Activated gamma-delta T cell treated with anti-CD3 and anti-CD28 coated beads, Interleukin-2, amount 50 U/mL, for 16 hours (primary cell): ENCODE results near the gene IMMP1L.
"Not testable (repeated sequence)": the region's sequence is repeated elsewhere in the genome, so short reads cannot be mapped to it uniquely, and the experiment has no call there.

Experiments
- DNase-seq: peaks from one replicate; pipeline ENCODE4 v3.0.0-alpha.2; 2020; ENCODE audit warnings: low read depth

The IMMP1L gene, protein sequence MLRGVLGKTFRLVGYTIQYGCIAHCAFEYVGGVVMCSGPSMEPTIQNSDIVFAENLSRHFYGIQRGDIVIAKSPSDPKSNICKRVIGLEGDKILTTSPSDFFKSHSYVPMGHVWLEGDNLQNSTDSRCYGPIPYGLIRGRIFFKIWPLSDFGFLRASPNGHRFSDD

DNA sequence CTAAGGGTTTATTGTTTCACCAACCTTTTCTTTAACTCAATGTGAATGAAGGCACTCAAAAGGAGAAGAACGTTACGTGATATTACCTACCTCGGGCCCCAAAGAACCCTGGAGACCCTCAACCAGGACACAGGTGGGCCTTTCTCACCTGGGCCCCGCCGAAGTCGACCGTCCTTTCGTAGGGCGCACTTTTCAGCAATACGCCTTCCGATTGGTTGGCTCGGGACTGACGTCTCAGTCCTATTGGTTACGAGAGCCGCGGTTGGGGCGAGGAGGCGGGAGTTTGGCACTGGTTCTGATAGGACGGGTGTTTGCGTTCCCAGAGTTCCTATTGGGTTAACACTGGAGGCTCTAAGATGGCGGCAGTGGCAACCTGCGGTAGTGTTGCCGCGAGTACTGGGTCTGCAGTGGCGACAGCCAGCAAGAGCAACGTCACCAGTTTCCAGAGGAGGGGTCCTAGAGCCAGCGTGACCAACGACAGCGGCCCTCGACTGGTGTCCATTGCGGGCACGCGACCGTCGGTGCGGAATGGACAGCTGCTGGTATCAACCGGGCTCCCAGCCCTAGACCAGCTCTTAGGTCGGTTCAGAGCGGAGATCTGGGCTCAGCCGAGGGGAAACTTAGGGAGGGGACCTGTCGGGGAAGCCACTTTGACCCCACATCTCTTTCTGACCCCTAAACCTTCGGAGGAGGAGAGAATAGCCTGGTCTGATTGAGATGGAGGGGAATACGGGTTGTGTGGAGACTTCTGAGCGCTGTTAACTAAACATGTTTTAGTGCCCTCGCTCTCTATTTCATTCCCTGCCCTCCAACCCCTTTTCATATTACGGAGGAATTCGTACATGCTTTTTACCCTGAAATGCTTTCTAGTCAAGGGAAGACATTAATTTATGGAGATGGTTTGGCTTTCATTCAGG lies at the start of gene IMMP1L, which contains the start of gene ELP4:
IMMP1L (minus strand) TSS at position 194 of the 917 bp plus-strand sequence. CDS start 46,346 bp downstream, outside the sequence.
ELP4 (plus strand) TSS at position 339 of the 917 bp plus-strand sequence; CDS start at position 357, 18 bp downstream.
- peak; percentile 93 for DNase-seq

DNA sequence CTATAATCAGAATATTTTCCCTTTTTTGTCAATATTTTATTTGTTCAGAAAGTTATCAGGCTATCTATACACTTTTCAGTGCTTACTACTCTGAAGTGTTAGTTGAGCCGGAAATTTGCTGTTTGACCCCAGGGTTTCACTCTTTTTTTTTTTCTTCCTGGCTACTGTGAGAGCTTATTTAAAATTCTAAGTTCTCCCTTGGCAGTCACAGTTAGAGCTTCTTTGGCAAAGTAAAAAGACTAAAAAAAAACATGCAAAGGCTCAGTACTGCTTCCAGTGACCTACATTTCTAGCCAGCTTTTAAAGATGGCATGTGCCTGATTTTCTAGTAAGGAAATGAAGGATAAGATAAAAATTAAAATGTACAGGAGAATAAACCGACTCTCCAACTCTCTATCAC lies 48.6 kb upstream of the IMMP1L start:
- no peak for DNase-seq

DNA sequence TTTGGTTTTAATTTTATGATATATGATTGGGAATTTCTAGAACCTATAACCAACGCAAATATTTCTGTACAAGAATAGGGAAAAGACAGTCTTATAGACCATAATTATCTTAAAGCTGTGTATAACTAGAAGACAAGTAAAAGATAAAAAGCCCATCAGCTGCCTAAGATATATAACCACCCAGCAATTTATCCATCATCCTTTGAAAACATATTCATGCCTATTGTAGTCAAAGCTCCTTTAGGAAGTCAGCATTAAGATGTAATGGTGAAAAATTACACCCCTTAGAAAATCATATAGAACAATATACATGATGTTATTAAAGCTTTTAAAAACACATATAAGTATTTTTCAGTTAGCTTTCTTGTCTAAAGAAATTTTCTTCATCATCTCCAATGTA lies 46.5 kb upstream of the IMMP1L start:
- DNase-seq, result no peak

DNA sequence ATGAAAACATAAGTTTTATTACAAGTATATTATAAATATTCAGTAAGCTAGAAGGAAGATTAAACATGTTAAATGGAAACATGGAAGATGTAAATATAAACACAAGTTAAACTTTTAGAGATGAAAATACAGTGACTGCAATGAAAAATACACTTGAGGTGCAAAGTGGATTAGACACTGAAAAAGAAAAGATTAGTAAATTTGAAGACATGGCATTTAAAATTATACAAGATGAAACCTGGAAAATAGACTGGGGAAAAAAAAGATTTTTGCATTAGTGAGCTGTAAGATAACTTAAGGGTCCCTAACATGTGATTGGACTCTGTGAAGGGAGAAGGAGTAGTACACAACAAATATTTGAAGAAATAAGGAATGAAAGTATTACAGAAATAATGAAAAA lies 33.4 kb upstream of the IMMP1L start:
- DNase-seq, result no peak

DNA sequence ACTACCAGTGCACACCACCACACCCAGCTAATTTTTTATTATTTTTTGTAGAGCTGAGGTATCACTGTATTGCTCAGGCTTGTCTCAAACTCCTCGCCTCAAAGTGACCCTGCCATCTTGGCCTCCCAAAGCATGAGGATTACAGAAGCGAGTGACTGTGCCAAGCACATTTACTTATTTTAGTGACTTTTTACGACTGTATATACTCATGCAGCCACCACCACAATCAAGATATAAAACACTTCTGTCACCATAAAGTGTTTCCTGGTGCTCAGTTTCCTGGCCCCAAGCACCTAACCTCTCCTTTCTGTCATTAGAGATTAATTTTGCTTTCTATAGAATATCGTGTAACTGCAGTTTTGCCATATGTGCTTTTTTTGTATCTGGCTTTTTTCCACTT lies 26.1 kb upstream of the IMMP1L start:
- DNase-seq, result no peak

DNA sequence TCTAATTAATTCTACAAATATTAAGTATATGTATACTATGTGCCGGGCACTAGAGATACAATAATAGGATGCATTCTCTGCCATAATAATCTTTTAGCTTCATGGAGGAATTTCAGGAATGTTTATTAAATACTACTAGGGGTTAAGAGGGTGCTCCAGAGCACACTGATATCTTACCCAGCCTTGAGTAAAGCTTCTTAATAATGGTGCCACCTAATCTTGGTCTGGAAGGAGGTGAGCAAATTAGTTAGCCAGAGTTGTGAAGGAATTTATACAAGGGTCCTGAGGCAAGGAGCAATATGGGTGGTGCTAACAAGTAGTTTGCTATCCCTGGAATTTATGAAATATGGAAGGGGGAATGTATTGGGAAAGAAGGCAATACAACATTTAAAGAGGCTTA lies 21.9 kb upstream of the IMMP1L start:
- no peak for DNase-seq

DNA sequence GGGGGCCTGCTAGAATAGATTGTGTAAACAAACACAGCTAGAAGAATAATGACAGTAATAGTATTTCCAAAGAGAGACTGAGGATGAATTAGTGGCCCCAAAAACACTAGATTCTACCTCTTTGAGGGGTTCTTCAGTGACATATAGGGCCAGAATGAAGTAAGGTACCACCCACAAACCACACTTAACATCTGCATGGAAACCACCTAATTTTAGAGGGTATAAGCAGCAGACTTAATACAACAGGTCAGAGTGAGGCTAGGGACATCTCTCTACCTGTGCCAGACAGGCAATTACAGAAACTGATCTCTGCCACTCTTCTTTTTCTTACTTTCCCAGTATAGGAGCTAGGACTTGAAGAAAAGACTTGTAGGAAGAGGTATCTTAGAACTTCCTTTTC lies 20.3 kb upstream of the IMMP1L start:
- no peak for DNase-seq

DNA sequence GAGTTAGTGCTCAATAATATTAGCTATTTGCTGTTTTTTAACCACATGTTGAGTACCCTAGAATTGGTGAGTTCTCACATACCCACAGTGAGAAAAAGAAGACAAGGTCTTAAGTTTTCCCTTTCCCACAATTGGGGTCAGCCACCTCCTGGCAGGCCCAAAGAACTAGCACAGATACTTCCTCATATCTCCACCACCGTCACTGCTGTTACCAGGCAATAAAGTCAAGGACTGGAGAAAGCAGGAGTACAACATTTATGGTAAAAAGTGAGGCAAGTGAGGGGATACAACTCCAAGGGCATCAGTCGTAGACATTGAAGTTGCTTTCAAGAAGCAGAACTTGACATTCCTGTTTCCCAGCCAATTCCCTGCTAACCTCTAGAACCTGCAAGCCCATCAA lies 19.8 kb upstream of the IMMP1L start:
- DNase-seq, result no peak

DNA sequence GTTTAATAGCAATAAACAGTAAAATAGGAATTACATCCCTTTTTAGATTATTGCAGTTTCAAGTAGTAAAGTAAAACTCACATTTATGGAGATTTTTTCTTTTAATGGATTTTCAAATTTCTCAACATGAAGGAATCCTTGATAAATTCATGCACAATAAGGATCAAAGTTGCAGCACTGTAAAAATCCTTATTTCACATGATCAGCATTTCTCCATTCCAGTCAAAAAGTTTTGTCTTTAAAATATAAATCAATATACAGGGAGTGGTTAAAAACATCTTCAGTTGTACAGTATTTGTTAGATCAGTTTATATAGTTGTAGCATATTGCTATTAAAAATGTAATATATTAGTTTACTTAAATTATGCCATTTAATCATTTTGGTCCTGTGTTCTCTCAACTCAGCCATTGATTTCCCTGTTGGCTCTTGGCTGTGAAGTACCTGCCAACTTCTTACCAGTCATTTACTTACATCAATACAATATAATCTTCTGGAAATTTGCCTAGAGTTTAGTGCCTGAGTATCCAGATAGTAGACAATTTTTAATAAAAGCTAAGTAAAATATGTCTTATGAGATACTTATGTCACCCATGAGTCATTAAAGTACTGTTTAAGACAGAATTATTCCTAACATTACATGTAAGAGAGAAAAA lies 12.2 kb upstream of the IMMP1L start:
- no peak for DNase-seq

DNA sequence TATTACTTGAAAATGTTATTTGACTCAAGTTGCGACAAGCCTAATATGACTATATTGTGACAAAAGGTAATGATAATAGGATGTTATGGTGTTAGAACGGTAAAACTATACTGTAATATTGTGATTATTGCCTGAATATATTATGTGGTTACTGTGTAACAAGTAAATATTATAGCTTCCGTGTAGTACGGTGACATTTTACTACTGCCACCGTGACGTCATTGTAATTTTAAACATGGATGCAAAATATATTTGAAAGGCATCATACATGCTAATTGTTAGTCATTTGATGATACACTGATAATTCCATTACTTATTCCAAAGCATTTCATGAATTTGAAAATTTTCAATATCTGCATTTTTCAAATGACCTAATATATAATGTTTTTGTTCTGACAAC lies 2.7 kb upstream of the IMMP1L start:
- no peak for DNase-seq

DNA sequence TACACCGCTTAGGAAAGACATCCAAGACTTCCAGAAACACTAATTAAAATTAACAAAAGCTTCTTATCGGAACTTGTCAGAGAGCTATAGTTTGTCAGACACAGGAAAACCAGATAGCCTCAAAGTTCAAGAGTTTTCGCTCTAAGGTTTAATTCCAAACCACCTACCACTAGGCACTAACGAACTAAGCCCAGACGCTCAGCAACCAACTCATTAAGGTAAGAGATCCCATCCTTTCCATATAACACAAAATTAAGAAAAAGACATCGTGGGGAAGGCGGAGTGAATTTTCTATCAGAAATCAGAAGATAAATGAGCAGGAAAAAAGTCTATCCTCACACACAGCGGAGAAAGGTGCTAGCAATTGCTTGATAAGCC lies 382 bp downstream of the IMMP1L start:
- DNase-seq, result no peak

DNA sequence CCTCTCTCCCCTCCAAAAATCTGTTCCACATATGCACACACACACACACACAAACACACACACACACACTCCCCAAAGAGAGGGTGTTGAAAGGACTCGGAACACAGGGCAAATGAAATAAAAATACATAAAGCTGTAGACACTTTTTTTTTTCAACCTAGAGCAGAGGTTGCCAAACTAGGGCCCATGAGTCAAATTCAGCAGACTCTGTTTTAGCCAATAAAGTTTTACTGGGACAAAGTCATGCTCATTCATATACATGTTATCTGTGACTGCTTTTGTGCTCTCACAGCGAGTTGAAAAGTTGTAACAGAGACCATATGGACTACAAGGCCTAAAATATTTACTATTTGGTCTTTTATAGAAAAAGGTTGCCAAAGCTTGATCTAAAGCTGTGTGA lies 8.9 kb downstream of the IMMP1L start:
- no peak for DNase-seq

DNA sequence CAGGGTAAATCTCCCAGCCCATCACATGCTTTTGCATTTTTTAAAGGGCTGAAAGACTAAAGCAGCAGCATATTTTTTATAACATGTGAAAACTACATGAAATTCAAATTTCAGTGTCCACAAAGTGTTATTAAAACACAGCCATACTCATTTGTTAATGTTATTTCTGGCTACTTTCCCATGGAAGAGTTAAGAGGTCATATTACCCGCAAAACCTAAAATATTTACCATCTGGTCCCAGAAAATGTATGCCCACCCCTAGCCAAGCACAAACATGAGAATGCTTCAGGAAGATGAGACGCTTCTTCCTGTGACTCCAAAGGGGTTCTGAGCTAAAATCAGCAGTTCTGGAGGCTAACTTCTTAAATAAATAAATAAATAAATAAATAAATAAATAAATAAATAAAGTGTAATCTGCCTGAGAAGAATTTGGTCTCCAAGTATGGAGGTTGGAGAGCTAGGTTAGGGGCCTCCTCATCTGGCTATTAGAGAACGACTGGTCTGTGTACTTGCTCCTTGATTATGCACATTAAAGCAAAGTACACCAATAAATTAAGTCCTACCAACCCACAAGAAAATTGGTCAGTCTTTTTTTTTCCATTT lies 9.7 kb downstream of the IMMP1L start:
- DNase-seq, result no peak

DNA sequence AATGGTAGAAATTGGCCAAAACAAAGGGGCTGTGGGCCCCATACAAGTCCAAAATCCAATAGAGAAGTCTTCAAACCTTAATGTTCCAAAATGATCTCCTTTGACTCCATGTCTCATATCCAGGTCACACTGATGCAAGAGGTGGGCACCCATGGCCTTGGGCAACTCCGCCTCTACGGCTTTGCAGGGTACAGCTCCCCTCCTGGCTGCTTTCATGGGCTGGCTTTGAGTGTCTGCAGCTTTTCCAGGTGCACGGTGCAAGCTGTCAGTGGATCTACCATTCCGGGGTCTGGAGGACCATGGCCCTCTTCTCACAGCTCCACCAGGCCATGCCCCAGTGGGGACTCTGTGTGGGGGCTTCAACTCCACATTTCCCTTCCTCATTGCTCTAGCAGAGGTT lies 15.7 kb downstream of the IMMP1L start:
- not testable (repeated sequence) for DNase-seq

DNA sequence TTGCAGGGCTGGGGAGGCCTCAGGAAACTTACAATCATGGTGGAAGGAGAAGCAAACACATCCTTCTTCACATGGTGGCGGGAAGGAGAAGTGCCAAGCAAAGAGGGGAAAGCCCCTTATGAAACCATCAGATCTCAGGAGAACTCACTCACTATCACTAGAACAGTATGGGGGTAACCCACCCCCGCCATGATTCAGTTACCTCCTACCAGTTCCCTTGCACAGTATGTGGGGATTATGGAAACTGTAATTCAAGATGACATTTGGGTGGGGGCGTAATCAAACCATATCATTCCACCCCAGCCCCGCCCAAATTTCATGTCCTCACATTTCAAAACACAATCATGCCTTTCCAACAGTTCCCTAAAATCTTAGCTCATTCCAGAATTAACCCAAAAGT lies 16.2 kb downstream of the IMMP1L start:
- DNase-seq, result no peak

DNA sequence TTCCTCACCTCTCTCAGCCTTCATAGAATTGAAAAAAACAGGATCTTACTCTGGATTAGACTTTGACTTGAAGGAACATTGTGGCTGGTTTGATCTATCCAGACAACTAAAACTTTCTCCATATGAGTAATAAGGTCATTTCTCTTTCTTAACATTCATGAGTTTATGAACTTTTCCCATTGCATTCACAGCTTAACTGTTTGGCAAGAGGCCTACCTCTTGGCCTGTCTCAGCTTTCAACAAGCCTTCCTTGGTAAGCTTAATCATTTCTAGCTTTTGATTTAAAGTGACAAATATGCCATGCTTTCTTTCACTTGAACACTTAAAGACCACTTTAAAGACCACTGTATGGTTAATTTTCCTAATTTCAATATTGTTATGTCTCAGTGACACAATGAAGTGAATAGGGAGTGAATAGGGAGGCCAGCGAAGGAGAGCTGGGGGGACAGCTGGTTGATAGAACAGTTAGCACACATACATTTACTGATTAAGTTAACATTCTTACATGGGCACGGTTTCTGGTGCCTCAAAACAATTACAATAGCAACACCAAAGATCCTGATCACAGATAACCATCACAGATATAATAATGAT lies 17.0 kb downstream of the IMMP1L start:
- DNase-seq, result no peak

DNA sequence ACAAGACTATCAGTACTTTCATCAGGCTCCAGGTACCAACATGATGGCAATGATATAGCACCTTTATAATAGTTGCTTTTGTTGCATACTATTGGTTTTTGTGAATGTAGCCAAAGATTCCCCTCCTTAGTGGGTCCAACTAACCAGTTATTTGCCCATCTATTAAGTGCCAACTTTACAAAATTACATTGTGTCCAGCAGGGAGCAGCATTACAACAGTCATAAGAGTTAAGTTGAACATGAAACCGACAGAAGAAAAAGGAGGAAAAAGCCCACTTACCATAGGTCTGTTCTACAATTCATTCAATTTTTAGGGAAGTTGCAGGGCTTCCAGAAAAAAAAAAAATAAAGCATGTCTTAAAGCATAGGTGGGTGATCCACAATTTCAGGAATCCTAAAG lies 21.6 kb downstream of the IMMP1L start:
- no peak for DNase-seq

DNA sequence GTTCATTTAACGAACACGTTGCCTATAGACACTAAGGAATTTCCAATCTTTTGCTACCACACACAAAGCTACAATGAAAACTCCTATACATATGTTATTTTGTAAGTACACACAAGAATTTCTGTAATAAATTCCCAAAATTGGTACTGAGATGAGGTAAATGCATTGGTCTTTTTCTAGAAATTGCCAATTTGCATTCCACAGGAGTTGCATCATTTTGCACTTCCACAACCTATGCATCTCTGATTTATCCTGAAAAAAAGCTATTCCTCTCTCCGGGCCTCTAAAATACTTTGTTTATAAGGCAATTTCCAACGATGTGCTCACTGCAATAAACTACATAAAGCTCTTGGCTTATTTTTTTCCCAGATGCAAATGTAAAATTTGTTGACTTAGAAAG lies 24.9 kb downstream of the IMMP1L start:
- DNase-seq, result no peak

DNA sequence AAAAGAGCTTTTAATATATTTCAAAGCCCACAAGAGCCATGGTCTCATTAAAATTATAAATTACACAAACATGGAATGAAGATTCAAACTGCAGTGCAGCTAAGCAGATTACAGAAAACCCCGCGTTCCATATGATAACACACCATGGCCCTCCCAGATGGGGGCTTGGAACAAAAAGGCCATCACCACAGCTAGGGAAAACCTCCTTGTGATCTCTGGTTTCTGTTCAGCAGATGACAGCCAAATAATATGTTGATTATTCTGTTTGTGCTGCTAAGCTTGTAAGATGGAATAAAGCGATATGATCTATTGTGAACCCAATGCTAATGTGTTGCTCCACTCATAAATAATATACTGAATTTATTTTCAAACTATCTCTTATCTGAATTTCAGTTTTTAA lies 28.5 kb downstream of the IMMP1L start:
- no peak for DNase-seq

DNA sequence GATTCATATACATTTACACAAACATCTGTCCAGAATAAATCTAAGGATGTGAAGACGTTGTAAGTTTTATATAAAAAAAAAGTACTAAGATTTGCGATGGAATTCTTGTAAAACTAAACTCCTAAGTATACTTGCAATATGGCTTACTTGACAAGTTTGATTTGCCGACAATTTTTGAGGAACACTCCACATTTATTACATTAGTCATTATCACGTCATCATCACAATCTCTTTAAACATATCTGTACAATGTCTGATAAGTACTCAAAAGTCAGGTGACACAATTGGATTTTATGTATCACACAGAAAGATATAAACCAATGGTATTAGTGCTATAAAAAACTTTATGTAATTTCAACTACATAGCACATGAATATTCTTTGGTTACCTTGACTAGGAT lies 30.4 kb downstream of the IMMP1L start:
- no peak for DNase-seq

DNA sequence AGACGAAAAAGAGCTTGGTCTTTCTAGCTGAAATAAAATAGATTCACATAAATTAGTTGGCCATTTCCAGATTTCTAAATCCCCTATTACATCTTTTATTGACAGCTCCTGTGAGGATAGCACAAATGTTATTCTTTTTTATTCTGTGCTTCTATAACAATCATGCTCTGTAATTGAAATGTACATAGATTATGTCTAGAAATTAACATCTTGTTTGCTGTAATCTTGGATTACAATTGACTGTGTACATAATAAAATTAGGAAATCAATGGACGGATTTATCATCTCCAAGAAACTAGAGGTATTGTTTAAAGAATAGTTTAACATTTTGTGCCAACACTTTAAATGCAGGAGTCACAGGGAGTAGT lies 31.2 kb downstream of the IMMP1L start:
- no peak for DNase-seq

DNA sequence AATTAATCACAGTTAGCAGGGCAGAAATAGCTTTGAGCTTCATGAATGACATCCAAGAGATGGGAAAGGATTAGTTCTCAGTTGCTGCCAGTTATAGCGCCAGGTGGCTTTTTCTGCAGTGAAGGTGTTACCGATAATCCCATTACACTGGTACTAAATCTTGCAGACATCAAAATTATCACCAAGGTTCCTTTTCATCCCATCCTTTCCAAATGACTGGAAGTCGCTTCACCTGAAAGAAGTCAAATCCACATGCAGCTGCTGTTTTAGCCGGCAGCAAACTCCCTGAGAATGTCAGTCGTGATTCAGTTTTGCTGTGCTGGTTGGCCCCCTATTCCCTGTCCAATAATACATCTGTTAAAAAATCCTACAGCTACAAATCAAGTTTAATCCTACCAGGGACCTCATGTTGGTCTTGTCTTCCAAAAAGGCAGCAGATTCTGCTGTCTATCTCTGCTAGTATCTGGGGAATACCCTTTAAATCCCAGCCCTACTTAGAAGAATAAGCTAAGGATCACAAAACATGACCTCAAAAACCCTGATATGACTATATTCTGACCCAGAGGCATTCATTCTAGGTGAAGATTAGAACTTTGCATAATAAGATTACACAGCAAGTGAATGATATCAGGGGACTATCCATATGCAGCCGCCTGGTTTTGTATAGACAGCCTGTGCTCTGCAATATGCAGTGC lies 31.7 kb downstream of the IMMP1L start:
- DNase-seq, result no peak
